NCI-H526 (cell line): ENCODE data around the gene COL20A1.

Source experiments
- DNase-seq, 2 experiments: peaks; one replicate each; lab custom pipeline; 2025; lab: John Stamatoyannopoulos, UW

The COL20A1 gene

GRCh38 chr20:63363013-63363957, 70.3 kb downstream of the COL20A1 start:
- DNase-seq: no peak

DNA sequence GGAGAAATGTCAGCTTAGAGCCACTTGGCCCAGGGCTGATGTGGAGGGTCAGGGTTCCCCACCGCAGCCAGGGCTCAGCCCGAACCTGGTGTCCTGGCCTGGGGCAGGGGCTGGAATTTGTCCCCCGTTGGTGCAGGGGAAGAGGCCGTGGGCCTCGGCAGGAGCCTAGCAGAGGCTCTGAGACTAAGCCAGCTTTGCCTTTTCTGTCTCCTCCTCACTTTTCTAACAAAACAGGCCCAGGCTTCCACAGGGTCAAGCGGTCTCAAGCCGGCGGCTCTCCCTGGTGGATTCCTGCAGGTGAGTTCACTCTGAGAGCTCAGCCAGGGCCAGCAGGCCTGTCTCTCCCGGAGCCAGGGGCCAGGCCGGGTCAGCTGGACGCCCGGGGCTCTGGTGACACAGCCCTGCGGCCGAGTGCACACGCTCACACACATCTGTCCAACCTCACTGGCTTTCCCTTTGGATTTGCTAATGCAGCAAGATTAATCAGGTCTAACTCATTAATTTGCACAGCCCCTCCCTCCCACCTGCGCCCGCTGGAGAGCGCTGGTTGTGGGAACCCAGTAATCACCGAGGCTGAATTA, 71.1 kb downstream of the COL20A1 start:
- peak in 1 of 2 experiments; percentile 61 for DNase-seq

DNA sequence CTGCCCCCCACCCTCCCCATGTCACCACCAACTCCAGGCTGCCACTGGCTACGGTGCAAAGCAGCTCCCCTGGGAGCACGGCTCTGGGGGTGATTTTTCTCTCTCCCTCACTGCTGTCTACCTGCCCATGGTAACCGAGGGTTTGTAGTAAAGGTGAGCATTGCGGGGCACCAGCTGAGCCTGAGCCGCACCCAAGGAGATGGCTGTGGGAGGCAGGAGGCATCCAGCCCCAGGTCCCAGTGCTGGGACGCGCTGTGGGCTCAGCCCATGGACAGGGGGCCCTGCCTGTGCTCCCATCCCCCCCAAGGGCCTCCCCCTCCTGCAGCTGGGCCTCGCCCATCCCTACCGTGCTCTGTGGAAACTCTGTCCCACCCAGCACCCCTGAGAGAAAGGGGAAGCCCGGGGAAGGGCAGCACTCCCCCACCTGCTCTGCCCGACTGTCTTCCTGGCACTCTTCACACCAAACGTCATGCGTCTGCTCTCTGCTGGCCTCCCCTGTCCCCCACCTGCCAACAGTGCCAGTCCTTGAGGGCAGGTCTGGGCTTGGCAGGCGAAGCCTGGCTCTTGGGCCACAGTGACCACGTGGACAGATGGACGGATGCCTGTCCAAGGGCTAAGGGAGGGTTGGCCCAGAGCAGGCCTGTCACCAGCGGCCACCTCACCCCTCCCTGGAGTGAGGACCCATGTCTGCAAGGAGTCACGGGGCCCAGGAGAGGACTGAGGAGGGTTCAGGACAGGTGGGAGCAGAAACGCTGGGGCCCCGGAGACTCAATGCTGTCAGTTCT, 72.0 kb downstream of the COL20A1 start:
- no peak for DNase-seq

- no peak for DNase-seq
These were observed 72.8 kb downstream of the COL20A1 start for GRCh38 chr20:63365601-63366389.

DNA sequence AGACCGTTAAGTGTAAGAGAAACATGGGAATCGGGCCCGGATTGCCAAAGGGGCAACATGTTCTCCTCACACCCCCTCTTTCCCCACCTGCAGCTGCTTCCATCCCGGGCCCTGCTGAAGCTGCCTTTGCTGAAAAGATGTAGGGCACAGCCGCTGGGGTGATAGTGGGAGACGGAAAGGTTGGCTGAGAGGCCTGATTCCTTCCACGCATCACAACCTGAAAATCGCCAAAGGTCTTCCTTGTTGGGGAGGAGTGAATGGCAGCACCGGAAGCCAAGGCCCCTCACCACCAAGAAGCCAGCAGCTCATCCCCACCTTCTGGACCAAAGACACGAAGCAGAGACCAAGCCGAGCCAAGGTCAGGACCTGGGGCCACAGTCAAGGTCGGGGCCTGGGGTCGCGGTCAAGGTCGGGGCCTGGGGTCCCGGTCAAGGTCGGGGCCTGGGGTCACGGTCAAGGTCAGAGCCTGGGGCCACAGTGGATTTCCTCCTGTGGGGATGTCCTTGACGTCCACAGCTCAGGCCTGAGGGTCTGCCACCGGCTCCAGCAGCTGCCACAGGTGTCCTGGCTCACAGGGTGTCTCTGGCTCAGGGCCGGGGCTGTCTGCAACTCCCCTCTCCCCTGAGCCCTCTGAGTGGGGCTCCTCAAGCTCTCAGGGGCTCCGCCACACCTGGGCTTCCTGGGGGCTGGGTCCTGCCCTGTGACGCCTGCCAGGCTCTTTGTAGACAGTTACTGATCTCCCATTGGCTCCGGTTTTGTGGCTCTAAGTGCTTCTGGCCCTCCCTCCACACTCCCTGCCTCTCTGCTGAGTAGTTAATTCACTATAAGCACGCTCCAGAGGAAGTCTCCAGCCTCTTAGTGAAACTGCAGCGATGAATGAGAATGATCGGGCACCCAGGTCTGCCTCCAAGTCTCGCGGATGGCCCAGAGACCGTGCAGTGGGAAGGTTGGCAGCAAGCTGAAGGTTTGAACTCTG, 73.7 kb downstream of the COL20A1 start:
- DNase-seq: no peak

DNA sequence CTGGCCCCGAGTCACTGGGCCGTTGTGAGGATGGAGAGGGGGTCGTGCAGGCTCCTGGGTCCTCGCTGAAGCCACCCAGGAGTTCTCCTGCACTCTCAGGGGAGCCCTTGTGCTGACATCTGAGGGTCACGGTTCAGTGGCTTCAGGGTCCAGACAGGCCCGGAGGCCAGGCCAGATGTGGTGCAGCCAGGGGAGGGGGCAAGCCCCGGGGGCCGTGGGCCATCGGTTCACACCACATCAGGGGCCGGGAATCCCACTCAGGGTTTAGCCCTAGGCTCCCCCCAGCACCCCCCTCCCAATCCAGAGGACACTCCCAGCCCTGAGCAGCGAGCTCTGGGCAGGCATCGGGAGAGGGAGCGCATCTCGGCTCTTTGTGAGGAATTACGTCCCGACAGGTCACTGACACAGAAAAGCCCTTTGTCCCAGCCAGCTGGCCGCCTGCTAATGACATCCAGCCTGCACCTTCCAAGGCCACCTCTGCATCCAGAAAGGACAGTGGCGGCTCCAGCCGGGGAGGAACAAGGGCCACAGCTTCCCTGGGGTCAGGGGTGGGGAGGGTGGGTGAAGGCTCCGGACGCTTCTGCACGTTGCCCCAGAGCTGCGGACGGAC, 74.6 kb downstream of the COL20A1 start:
- no peak for DNase-seq

GRCh38 chr20:63368151-63368550, 75.2 kb downstream of the COL20A1 start:
- no peak for DNase-seq

- no peak for DNase-seq
These were observed 76.1 kb downstream of the COL20A1 start for GRCh38 chr20:63369024-63369530.

- no peak for DNase-seq
These were observed 77.0 kb downstream of the COL20A1 start for GRCh38 chr20:63369724-63370617.

DNA sequence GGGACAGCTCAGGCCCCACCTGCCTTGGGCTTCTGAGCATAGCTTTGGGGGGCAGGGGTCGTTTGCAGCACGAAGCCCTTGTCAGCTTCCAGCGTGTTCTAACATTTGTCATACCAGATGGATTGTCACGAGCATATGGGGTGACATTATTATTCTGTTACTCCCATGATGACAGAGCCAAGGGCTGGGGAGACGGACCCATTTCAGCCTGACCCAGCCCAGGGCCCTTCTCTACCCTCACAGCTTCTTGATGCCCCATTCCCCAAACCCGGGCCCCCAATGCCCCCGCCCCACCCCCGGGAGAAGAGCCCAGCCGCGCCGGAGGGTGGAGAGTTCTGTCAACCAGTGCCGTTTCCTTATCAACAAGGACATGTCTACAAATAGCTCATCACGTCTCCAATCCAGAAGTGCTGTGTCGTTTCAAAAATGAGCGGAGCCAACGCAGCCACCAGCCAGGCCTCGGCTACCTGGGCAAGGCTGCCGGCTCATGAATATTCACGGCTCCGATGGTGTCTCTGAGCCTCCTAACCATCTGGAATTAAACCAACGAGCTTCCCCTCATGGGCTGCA, 77.7 kb downstream of the COL20A1 start:
- peak in 1 of 2 experiments; percentile 62 for DNase-seq

GRCh38 chr20:63371291-63371865, 78.4 kb downstream of the COL20A1 start:
- DNase-seq: no peak

DNA sequence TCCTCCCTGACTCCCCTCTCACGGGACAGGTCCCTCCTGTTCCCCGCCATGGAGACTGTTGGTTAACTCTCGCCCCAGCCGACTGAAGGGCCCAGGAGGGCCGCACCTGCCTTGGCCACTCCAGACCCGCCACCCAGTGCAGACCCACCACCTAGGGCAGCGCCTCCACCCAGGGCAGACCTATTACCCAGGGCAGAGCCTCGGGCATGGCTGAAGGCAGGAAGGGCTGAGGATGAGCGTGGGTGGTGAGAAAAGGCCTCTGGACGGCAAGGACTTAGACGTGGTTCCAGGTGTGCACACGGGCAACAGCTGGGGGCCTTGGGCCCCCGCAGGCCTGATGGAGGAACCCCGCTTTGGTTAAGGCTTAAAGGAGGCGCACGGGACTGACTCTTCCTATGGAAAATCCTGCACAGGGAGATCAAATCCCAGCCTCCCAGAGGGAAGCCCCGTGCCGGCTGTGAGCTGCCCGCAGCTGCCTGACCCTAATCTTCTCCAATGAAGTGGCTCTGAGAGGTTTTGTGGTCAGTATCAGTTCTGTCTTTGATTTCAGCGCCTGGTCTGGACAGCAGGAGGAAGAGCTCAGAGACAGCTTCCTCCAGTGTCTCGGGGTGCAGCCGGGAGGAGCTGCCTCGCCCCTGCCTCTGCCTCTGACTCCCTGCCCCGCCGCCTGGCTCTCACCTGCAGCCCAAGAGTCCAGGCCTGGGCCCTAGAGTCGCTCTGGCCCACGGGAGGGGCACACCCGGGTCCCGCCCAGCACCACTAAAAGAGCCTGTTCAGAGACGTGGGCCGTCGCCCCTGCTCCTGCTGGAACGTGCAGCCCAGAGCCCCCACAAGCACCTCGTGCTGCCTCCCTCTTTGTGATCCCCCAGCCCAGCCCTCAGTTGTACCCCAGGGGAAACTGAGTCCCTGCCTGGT, 80.2 kb downstream of the COL20A1 start:
- no peak for DNase-seq

- no peak for DNase-seq
These were observed 81.0 kb downstream of the COL20A1 start for GRCh38 chr20:63373996-63374395.

- DNase-seq: no peak
These were observed 81.5 kb downstream of the COL20A1 start for GRCh38 chr20:63374504-63374903.

- no peak for DNase-seq
These were observed 82.5 kb downstream of the COL20A1 start for GRCh38 chr20:63375438-63375837.

DNA sequence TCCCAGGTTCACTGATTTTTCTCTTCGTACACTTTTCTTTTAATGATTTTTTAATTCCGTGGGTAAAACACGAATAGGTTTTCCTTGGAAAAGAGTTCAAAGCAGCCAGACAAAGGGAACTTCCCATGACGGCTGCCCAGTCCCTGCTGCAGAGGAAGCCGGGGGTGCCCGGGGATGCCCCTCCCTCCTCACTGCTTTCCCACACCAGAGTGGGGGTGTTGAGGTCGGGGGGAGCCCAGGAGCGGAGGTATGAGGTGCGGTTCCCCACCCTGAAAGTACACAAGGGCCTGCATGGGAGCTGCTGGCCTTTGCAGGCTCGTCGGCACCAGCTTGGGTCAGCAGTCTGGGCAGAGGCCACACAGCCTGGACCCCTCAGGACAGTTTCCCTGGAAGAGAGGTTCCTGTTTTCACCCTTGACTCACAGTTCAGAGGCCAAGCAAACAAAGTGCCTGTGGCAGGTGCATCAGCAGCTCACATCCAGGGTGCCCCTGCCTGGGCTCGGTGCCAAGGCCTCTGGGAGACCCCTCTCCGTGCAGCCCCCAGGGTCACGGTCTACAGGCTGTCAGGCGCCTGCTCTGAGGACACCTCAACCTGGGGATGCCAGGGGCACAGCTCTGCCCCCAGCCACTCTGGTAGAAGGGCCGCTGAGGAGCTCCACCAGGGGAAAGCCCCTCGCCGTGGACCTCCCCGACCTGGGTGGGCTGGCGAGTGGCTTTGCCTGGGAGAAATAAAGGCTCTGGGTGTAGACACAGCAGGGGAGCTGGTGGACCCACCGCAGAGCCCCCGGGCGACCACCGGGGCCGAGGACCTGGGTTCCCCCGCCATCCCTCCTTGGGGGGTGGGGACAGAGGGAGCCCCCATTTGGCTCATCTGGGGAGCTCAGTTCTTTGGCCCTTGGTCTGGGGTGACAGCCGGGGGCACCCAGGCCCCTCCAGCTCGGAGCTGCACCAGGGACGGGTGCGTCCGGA, 83.6 kb downstream of the COL20A1 start:
- DNase-seq: no peak
